ENCODE measurements around the gene GDF10.

GRCh38 chr10:47332371-47332770 lies 32.4 kb downstream of the GDF10 start:
- TF ChIP-seq USF2 (IDR thresholded peaks at IDR 0.05; ENCODE audit: borderline replicate concordance, low read depth, low read length) (no peak), REST (IDR thresholded peaks at IDR 0.05; ENCODE audit: low read depth, low read length) (no peak), MXI1 (IDR thresholded peaks at IDR 0.05; ENCODE audit: low read depth, low read length) (no peak), CHD2 (IDR thresholded peaks at IDR 0.05; ENCODE audit: low read length, partially characterized antibody) (no peak), CTCF (IDR thresholded peaks at IDR 0.05) (no peak), PBX3 (IDR thresholded peaks at IDR 0.05) (no peak), EP300 (IDR thresholded peaks at IDR 0.05; ENCODE audit: borderline replicate concordance in 1 of 2, low read depth in 1 of 2, low read length in 1 of 2) (no peak)
